ENCODE data around the gene RAB11FIP3. TPM values are rescaled to one million over a fixed set of nuclear protein-coding genes. Genes with fewer than 3 reads are reported as not detected.
A peak's percentile ranks its signal among the peaks of the same experiment; 100 is the strongest.

Gene RAB11FIP3
- total and polyA plus RNA-seq, 8 donors = 22.0 to 67.4 (median 33.2) TPM

DNA sequence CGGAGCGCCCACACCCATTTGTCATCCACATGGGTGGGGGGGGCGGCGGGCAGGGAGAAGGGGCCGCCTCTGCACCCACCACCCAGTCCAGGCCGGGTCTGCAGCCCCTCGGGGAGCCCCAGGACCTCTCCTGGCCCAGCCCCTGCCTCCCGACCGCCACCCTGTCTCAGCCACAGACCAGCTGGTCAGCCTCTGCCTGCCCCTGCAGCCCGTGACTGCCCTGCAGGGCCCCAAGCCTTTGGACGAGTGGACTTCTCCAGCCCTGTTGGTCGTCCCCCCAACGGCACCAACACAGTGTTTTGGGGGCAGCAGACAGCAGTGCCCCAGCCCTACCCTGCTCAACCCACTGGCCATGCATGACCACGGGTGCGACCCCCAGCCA, 136.0 kb downstream of the RAB11FIP3 start:
- Histone ChIP-seq H3K27me3 (no peaks in the 10 kb centered on the region), H3K27ac (no peak overlapping the region), H3K9me3 (no peaks in the 10 kb centered on the region), H3K4me3 (peak overlapping the region in 3 of 4 donors; percentile 12 to 48 (median 39)), H3K4me1 (no peaks in the 10 kb centered on the region), H3K36me3 (no peaks in the 10 kb centered on the region)
- 20 to 24% methylated on average over 12 to 15 of the region's 15 CpGs for WGBS, 2 donors
- TF ChIP-seq, protein P1, sequence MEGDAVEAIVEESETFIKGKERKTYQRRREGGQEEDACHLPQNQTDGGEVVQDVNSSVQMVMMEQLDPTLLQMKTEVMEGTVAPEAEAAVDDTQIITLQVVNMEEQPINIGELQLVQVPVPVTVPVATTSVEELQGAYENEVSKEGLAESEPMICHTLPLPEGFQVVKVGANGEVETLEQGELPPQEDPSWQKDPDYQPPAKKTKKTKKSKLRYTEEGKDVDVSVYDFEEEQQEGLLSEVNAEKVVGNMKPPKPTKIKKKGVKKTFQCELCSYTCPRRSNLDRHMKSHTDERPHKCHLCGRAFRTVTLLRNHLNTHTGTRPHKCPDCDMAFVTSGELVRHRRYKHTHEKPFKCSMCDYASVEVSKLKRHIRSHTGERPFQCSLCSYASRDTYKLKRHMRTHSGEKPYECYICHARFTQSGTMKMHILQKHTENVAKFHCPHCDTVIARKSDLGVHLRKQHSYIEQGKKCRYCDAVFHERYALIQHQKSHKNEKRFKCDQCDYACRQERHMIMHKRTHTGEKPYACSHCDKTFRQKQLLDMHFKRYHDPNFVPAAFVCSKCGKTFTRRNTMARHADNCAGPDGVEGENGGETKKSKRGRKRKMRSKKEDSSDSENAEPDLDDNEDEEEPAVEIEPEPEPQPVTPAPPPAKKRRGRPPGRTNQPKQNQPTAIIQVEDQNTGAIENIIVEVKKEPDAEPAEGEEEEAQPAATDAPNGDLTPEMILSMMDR (IDR thresholded peaks at IDR 0.05) = no peak
- FAIRE-seq (no peak), ATAC-seq (peak; percentile 20 to 55 (median 36)), DNase-seq (no peak)
- intact Hi-C loops (cut with DNase I) = no loop called here

DNA sequence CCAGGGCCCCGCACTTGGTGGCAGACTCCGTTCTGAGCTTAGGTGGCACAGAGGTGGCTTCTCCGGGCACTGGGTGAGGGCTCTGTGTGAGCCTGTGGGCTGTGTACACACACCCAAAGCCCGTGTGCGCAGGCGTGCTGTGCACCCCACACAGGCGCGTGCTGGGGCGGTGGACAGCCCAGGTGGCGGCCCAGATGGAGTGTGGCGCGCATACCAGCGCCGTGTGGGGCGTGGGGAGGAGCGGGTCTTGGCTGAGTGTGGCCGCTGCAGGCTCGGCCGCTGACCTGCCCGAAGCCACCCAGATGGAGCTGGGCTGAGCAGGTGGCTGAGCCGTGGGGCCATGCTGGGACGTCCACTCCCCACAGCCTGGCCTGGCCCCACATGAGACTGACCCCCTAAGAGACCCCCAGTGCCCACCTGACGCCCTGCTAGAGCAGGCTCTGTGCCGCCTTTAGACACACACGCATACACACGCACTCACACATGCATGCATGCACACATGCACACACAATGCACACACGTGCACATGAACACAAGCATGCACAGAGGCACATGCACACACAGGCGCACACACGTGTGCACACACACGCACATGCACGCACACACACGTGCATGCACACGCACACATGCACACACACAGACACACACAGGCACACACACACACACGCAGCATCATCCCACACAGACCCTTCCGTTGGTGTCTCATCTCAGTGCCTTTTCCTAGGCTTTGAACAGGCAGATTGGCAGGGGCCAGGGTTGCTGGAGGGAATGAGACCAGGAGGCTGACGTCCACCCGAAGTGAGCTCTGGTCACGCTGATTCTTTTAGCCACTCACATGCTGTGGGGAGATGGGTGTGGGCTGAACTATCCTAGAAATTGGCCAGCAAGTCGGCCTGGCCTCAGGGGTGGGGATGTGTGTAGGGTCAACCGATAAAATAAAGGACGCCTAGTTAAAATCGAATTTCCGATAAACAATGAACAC, 136.8 kb downstream of the RAB11FIP3 start:
- FAIRE-seq (no peak), ATAC-seq (no peak), DNase-seq (no peak)
- Histone ChIP-seq H3K4me1 (no peaks in the 10 kb centered on the region), H3K4me3 (no peak overlapping the region), H3K36me3 (no peaks in the 10 kb centered on the region), H3K9me3 (no peaks in the 10 kb centered on the region), H3K27me3 (no peaks in the 10 kb centered on the region), H3K27ac (no peak overlapping the region)
- TF ChIP-seq, protein P1 (IDR thresholded peaks at IDR 0.05) = no peak
- WGBS, 2 donors = 84 to 85% methylated on average over 43 of the region's 43 CpGs
- intact Hi-C loops (cut with DNase I) = no loop called here

DNA sequence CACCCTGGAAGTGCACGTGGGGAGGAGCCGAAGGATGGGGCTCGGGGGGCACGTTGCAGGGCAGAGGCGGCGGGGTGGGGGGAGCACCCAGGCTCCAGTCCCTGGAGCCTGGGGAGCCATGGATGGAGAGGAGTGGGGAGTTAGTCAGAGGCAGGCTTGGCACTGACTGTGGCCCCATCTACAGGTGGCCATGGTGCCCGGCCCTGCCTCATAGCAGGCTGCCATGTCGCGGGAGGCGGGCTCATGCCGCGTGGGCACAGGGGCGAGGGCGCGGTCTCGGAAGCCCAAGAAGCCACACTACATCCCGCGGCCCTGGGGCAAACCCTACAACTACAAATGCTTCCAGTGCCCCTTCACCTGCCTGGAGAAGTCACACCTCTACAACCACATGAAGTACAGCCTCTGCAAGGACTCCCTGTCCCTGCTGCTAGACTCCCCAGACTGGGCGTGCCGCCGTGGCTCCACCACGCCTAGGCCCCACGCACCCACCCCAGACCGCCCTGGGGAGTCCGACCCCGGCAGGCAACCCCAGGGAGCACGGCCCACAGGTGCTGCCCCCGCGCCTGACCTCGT, 137.7 kb downstream of the RAB11FIP3 start:
- Histone ChIP-seq H3K4me1 (no peaks in the 10 kb centered on the region), H3K4me3 (no peak overlapping the region), H3K36me3 (no peaks in the 10 kb centered on the region), H3K27me3 (no peaks in the 10 kb centered on the region), H3K9me3 (no peaks in the 10 kb centered on the region), H3K27ac (no peak overlapping the region)
- ATAC-seq (no peak), FAIRE-seq (no peak), DNase-seq (no peak)
- intact Hi-C loops (cut with DNase I) = no loop called here
- WGBS, 2 donors = 88% methylated on average over 30 of the region's 30 CpGs
- TF ChIP-seq, protein P1 (IDR thresholded peaks at IDR 0.05) = no peak

DNA sequence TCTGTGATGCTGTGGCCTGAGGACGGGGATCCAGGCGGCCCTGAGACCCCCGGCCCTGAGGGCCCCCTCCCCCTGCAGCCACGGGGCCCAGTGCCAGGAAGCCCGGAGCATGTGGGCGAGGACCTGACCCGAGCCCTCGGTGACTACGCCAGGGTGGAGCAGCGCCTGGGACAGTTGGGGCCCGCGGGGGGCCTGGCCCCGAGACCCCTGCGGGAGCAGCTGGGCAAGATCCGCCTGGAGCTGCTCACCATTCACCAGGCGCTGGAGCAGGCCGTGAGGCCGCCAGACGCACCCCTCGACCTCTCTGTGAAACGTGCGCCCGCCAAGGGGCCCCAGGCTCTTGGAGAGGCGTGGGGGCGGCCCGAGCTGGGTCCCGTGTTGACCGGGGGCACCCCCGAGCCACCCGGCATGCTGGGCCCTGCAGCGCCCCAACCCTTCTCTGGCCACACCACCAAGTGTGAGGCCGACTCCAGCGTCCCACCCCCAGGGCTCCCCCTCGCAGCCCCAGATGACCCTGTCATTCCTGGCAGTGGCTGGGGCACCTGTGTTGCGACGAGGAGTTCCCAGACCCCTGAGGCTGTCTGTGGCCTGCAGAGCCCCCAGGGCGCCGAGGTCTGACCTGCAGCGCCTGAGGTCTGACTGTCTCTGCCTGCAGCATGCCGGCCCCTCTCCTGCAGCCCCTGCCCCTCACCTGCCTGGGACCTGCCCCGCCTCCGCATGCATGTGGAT, 139.4 kb downstream of the RAB11FIP3 start:
- intact Hi-C loops (cut with DNase I) = no loop called here
- no peak for FAIRE-seq
- Histone ChIP-seq H3K4me1 (peaks cover 0 to 5% (median 3%) of the 10 kb centered on the region in 3 donors), H3K27me3 (no peaks in the 10 kb centered on the region), H3K4me3 (no peak overlapping the region), H3K9me3 (no peaks in the 10 kb centered on the region), H3K27ac (no peak overlapping the region), H3K36me3 (no peaks in the 10 kb centered on the region)
- TF ChIP-seq, protein P1 (IDR thresholded peaks at IDR 0.05) = no peak
- WGBS, 2 donors = 79 to 83% methylated on average over 39 to 42 of the region's 42 CpGs
- DNase-seq = no peak
- ATAC-seq = no peak

Measured in pancreas (tissue), 10 donors.